Neural progenitor cell (in vitro differentiated cells): Measurements from ENCODE around the gene RBFOX2. TPM values are rescaled to one million over a fixed set of nuclear protein-coding genes. Genes with fewer than 3 reads are reported as not detected.
"Not testable (repeated sequence)": the region's sequence is repeated elsewhere in the genome, so short reads cannot be mapped to it uniquely, and the experiment has no call there.

Source experiments
- DNase-seq: peaks from one replicate; pipeline ENCODE4 v3.0.0-alpha.2; 2016; ENCODE audit warnings: low spot score
- H2AFZ ChIP-seq: fragments of 200-600 bp; sonication (generic); replicated peaks from 2 replicates; pipeline ENCODE4 v1.6.1; 2016; ENCODE audit warnings: antibody characterized with exemption
- H3F3A ChIP-seq: fragments of 200-600 bp; sonication (generic); 2 replicates; pipeline ENCODE4 v1.6.1; 2016; ENCODE audit warnings: antibody characterized with exemption, low read depth
- H3K27ac ChIP-seq: fragments of 200-600 bp; sonication (generic); 2 replicates; pipeline ENCODE4 v1.5.1; 2016; ENCODE audit warnings: mild to moderate bottlenecking
- H3K27me3 ChIP-seq: fragments of 200-600 bp; sonication (generic); 2 replicates; pipeline ENCODE4 v1.6.1; 2016; ENCODE audit warnings: mild to moderate bottlenecking, moderate library complexity
- H3K36me3 ChIP-seq: fragments of 200-600 bp; sonication (generic); 2 replicates; pipeline ENCODE4 v1.5.1; 2016
- H3K4me1 ChIP-seq: fragments of 200-600 bp; sonication (generic); 2 replicates; pipeline ENCODE4 v1.6.1; 2016; ENCODE audit warnings: mixed run types
- H3K4me2 ChIP-seq: fragments of 200-600 bp; sonication (generic); 2 replicates; pipeline ENCODE4 v1.6.1; 2016
- H3K4me3 ChIP-seq: fragments of 200-600 bp; sonication (generic); 2 replicates; pipeline ENCODE4 v1.5.1; 2016
- H3K79me2 ChIP-seq: fragments of 200-600 bp; sonication (generic); 2 replicates; pipeline ENCODE4 v1.6.1; 2016; ENCODE audit warnings: low read depth
- H3K9ac ChIP-seq: fragments of 200-600 bp; sonication (generic); 2 replicates; pipeline ENCODE4 v1.6.1; 2016
- H3K9me3 ChIP-seq: fragments of 200-600 bp; sonication (generic); 2 replicates; pipeline ENCODE4 v1.5.1; 2016; ENCODE audit warnings: low read depth
- H4K20me1 ChIP-seq: fragments of 200-600 bp; sonication (generic); 2 replicates; pipeline ENCODE4 v1.6.1; 2016; ENCODE audit warnings: low read depth
- H3K27ac Mint-ChIP-seq: 3 replicates; pipeline ENCODE4 v1.8.0; 2021; ENCODE audit warnings: mixed read lengths
- H3K27me3 Mint-ChIP-seq: 2 replicates; pipeline ENCODE4 v1.8.0; 2022; ENCODE audit warnings: low read depth, mild to moderate bottlenecking, inconsistent platforms, moderate library complexity, mixed read lengths; ENCODE audit not compliant: insufficient read depth
- H3K36me3 Mint-ChIP-seq: 3 replicates; pipeline ENCODE4 v1.8.0; 2021; ENCODE audit warnings: mixed read lengths
- H3K4me1 Mint-ChIP-seq: 3 replicates; pipeline ENCODE4 v1.8.0; 2021; ENCODE audit warnings: mixed read lengths
- H3K4me3 Mint-ChIP-seq: 3 replicates; pipeline ENCODE4 v1.8.0; 2021; ENCODE audit warnings: mild to moderate bottlenecking, moderate library complexity, mixed read lengths
- H3K9me3 Mint-ChIP-seq: 3 replicates; pipeline ENCODE4 v1.8.0; 2020; ENCODE audit warnings: mixed read lengths
- EZH2 ChIP-seq: fragments of 200-600 bp; sonication (generic); IDR thresholded peaks from 2 replicates; pipeline ENCODE4 v1.6.1; 2017; ENCODE audit warnings: antibody characterized with exemption, mild to moderate bottlenecking, moderate library complexity
- EZH2phosphoT487 ChIP-seq: fragments of 200-600 bp; sonication (generic); IDR thresholded peaks from 2 replicates; pipeline ENCODE4 v1.6.1; 2017; ENCODE audit warnings: antibody characterized with exemption
- total RNA-seq: library from RNA; depleted of rRNA; stranded (reverse); fragments of >200 nt; gene quantifications from 2 replicates; pipeline ENCODE4 v1.2.3, GENCODE V29; 2015; ENCODE audit warnings: low replicate concordance
- TF ChIP-seq, protein P1 (sequence below): fragments of 200-600 bp; sonication (generic); IDR thresholded peaks from 2 replicates; pipeline ENCODE4 v1.5.1; 2017; ENCODE audit warnings: antibody characterized with exemption, mild to moderate bottlenecking

Gene RBFOX2
- total RNA-seq, 1 donor from 2014 or later, result 163 TPM

DNA sequence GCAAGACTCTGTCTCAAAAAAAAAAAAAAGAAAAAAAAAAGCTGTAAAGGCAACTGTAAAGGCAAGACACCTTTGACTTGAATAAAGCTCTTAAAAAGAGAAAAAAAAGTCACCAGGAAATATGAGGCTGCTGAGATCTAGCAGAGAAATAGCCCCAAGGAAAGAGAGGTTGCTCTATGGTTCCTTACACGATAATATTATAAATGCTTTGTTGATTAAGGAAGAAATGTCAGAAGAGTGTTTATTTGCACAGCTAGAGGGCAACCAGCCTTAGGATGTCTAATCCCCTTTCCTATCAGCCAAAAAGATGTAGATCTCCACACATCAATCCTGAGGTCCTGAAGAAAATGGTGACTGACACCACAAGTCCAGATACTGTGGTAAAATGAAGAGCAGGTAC lies 32.0 kb downstream of the RBFOX2 start:
- no peak overlapping the region for H3K4me3 Mint-ChIP-seq

DNA sequence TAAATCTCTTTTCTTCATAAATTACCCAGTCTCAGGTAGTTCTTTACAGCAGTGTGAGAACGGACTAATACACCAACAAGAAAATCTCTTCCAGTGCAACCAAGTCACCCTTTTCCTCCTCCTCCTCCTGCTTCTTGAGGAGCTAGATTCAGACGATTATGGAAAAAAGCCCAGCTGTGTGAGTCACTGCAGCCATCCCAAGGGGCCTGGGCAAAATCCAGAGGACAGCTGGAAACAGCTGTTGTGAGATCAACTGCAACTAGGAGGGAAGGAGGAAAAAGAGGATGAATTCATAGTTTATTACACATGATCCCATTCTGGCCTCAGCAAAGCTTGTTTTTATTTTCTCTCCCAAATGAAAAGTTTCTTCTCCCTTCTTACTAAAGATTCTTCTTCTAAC lies 32.9 kb downstream of the RBFOX2 start:
- H3K79me2 ChIP-seq, result peaks cover 87% of the 10 kb centered on the region
- Mint-ChIP-seq H3K27ac (no peak overlapping the region), H3K4me3 (no peak overlapping the region), H3K9me3 (no peaks in the 10 kb centered on the region), H3K27me3 (no peaks in the 10 kb centered on the region), H3K4me1 (peaks cover 14% of the 10 kb centered on the region), H3K36me3 (peaks cover 22% of the 10 kb centered on the region)
- H4K20me1 ChIP-seq, result peaks cover 48% of the 10 kb centered on the region
- DNase-seq, result no peak
- no peak overlapping the region for H2AFZ ChIP-seq
- H3K4me2 ChIP-seq, result no peak overlapping the region
- no peak overlapping the region for H3K27ac ChIP-seq
- no peak overlapping the region for H3K4me3 ChIP-seq
- no peaks in the 10 kb centered on the region for H3F3A ChIP-seq
- H3K36me3 ChIP-seq, result no peaks in the 10 kb centered on the region
- no peaks in the 10 kb centered on the region for H3K27me3 ChIP-seq
- TF ChIP-seq EZH2, result no peak
- TF ChIP-seq, protein P1, sequence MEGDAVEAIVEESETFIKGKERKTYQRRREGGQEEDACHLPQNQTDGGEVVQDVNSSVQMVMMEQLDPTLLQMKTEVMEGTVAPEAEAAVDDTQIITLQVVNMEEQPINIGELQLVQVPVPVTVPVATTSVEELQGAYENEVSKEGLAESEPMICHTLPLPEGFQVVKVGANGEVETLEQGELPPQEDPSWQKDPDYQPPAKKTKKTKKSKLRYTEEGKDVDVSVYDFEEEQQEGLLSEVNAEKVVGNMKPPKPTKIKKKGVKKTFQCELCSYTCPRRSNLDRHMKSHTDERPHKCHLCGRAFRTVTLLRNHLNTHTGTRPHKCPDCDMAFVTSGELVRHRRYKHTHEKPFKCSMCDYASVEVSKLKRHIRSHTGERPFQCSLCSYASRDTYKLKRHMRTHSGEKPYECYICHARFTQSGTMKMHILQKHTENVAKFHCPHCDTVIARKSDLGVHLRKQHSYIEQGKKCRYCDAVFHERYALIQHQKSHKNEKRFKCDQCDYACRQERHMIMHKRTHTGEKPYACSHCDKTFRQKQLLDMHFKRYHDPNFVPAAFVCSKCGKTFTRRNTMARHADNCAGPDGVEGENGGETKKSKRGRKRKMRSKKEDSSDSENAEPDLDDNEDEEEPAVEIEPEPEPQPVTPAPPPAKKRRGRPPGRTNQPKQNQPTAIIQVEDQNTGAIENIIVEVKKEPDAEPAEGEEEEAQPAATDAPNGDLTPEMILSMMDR, result no peak
- no peak for TF ChIP-seq EZH2phosphoT487
- H3K9me3 ChIP-seq, result no peaks in the 10 kb centered on the region
- H3K4me1 ChIP-seq, result peaks cover under 1% of the 10 kb centered on the region
- H3K9ac ChIP-seq, result no peak overlapping the region

More for the DNA sequence above, 32.0 kb downstream of the RBFOX2 start:
- H3K36me3 ChIP-seq, result no peaks in the 10 kb centered on the region
- H3K9ac ChIP-seq, result no peak overlapping the region
- DNase-seq, result no peak
- H3K4me3 ChIP-seq, result no peak overlapping the region
- Mint-ChIP-seq H3K36me3 (peaks cover 22% of the 10 kb centered on the region), H3K4me1 (peaks cover 14% of the 10 kb centered on the region), H3K9me3 (no peaks in the 10 kb centered on the region), H3K27me3 (no peaks in the 10 kb centered on the region), H3K27ac (no peak overlapping the region)
- H3K27ac ChIP-seq, result no peak overlapping the region
- H3F3A ChIP-seq, result no peaks in the 10 kb centered on the region
- no peaks in the 10 kb centered on the region for H3K27me3 ChIP-seq
- H3K4me1 ChIP-seq, result no peaks in the 10 kb centered on the region
- no peak overlapping the region for H2AFZ ChIP-seq
- TF ChIP-seq EZH2, result no peak
- H3K4me2 ChIP-seq, result no peak overlapping the region
- peaks cover 48% of the 10 kb centered on the region for H4K20me1 ChIP-seq
- H3K79me2 ChIP-seq, result peaks cover 87% of the 10 kb centered on the region
- no peaks in the 10 kb centered on the region for H3K9me3 ChIP-seq

DNA sequence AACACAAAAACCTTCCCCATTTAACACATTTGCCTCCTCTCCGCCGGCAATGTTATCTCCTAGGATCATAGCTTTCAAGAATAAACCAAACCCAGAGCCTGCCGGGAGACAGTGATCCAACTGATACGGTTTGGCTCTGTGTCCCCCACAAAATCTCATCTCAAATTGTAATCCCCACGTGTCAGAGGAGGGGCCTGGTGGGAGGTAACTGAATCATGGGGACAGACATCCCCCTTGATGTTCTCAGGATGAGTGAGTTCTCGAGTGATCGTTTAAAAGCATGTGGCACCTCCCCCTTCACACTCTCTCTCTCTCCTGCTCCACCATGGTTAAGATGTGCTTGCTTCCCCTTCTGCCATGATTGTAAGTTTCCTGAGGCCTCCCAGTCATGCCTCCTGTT lies 33.3 kb downstream of the RBFOX2 start:
- no peaks in the 10 kb centered on the region for H3K9me3 ChIP-seq
- peaks cover 48% of the 10 kb centered on the region for H4K20me1 ChIP-seq
- Mint-ChIP-seq H3K4me1 (peaks cover 12% of the 10 kb centered on the region), H3K9me3 (no peaks in the 10 kb centered on the region), H3K27ac (no peak overlapping the region), H3K27me3 (no peaks in the 10 kb centered on the region), H3K36me3 (peaks cover 22% of the 10 kb centered on the region), H3K4me3 (no peak overlapping the region)
- H3K27ac ChIP-seq, result peak overlapping the region; percentile 9
- H3K4me3 ChIP-seq, result no peak overlapping the region
- H2AFZ ChIP-seq, result no peak overlapping the region
- H3K79me2 ChIP-seq, result peaks cover 87% of the 10 kb centered on the region
- H3K4me1 ChIP-seq, result peaks cover 4% of the 10 kb centered on the region
- no peaks in the 10 kb centered on the region for H3K36me3 ChIP-seq
- no peaks in the 10 kb centered on the region for H3F3A ChIP-seq
- TF ChIP-seq EZH2phosphoT487, result no peak
- no peak for TF ChIP-seq EZH2
- TF ChIP-seq, protein P1, result no peak
- DNase-seq, result no peak
- H3K4me2 ChIP-seq, result no peak overlapping the region
- no peak overlapping the region for H3K9ac ChIP-seq
- no peaks in the 10 kb centered on the region for H3K27me3 ChIP-seq

DNA sequence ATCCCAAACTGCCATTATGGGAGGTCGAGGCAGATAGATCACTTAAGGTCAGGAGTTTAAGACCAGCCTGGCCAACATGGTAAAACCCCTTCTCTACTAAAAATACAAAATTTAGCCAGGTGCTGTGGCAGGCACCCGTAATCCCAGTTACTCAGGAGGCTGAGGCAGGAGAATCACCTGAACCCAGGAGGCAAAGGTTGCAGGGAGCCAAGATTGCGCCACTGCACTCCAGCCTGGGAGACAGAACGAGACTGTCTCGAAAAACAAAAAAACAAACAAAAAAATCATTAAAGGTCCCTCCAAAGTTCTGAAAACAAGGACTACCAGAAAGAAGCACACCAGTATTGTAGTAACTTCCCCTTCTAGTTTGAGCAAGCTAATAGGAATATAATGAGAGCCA lies 34.9 kb downstream of the RBFOX2 start:
- not testable (repeated sequence) for H3K27ac Mint-ChIP-seq, H3K9me3 Mint-ChIP-seq, H3K9ac ChIP-seq, H3K27ac ChIP-seq, H3K4me1 ChIP-seq, H3F3A ChIP-seq, H3K4me3 Mint-ChIP-seq, H3K36me3 ChIP-seq, H3K4me2 ChIP-seq, H2AFZ ChIP-seq, DNase-seq, H3K9me3 ChIP-seq, H3K4me3 ChIP-seq, H3K27me3 ChIP-seq, H3K27me3 Mint-ChIP-seq
- peaks cover 20% of the 10 kb centered on the region for H3K36me3 Mint-ChIP-seq
- H3K4me1 Mint-ChIP-seq, result peaks cover 12% of the 10 kb centered on the region
- Histone ChIP-seq H3K79me2 (peaks cover 85% of the 10 kb centered on the region), H4K20me1 (peaks cover 51% of the 10 kb centered on the region)
